ENCODE data around the gene CACNA1D. TPM values are rescaled to one million over a fixed set of nuclear protein-coding genes. Genes with fewer than 3 reads are reported as not detected.

CACNA1D gene
- total RNA-seq, 1 donor from 2014 or later: 13.0 TPM

GRCh38 chr3:53778153-53778552 is 283.7 kb downstream of the CACNA1D start:
- no peak for DNase-seq (ENCODE audit: low spot score)
- intact Hi-C loops (cut with DNase I): no loop called here

GRCh38 chr3:53780171-53780570 is 285.8 kb downstream of the CACNA1D start:
- no peak for ATAC-seq
- DNase-seq (ENCODE audit: low spot score): no peak
- intact Hi-C loops (cut with DNase I): no loop called here

More at GRCh38 chr3:53778153-53778552, 283.7 kb downstream of the CACNA1D start:
- no peak for ATAC-seq

- no peak for DNase-seq (ENCODE audit: low spot score)
- intact Hi-C loops (cut with DNase I): no loop called here
- no peak for ATAC-seq
These were observed 286.4 kb downstream of the CACNA1D start for GRCh38 chr3:53780806-53781205.

- ATAC-seq (no peak), DNase-seq (ENCODE audit: low spot score) (no peak)
- intact Hi-C loops (cut with DNase I): no loop called here
These were observed 292.6 kb downstream of the CACNA1D start for GRCh38 chr3:53787016-53787415.

GRCh38 chr3:53788038-53788437 is 293.6 kb downstream of the CACNA1D start:
- DNase-seq (ENCODE audit: low spot score) (no peak), ATAC-seq (no peak)
- intact Hi-C loops (cut with DNase I): no loop called here

GRCh38 chr3:53789459-53789858 is 295.0 kb downstream of the CACNA1D start:
- DNase-seq (ENCODE audit: low spot score) (no peak), ATAC-seq (no peak)

GRCh38 chr3:53790470-53790869 is 296.1 kb downstream of the CACNA1D start:
- ATAC-seq: no peak
- intact Hi-C loops (cut with DNase I): no loop called here
- no peak for DNase-seq (ENCODE audit: low spot score)

More at GRCh38 chr3:53789459-53789858, 295.0 kb downstream of the CACNA1D start:
- intact Hi-C loops (cut with DNase I): no loop called here

GRCh38 chr3:53791317-53791716 is 296.9 kb downstream of the CACNA1D start:
- intact Hi-C loops (cut with DNase I): no loop called here
- DNase-seq (ENCODE audit: low spot score) (no peak), ATAC-seq (no peak)

- intact Hi-C loops (cut with DNase I): no loop called here
- DNase-seq (ENCODE audit: low spot score) (no peak), ATAC-seq (no peak)
These were observed 298.5 kb downstream of the CACNA1D start for GRCh38 chr3:53792866-53793265.

GRCh38 chr3:53794597-53794996 is 300.2 kb downstream of the CACNA1D start:
- intact Hi-C loops (cut with DNase I): no loop called here
- no peak for DNase-seq (ENCODE audit: low spot score)
- ATAC-seq: no peak

GRCh38 chr3:53795176-53795575 is 300.8 kb downstream of the CACNA1D start:
- no peak for DNase-seq (ENCODE audit: low spot score)
- ATAC-seq: no peak
- intact Hi-C loops (cut with DNase I): no loop called here

- ATAC-seq: no peak
- intact Hi-C loops (cut with DNase I): no loop called here
- no peak for DNase-seq (ENCODE audit: low spot score)
These were observed 301.6 kb downstream of the CACNA1D start for GRCh38 chr3:53795789-53796560.

- ATAC-seq (no peak), DNase-seq (ENCODE audit: low spot score) (no peak)
- intact Hi-C loops (cut with DNase I): no loop called here
These were observed 303.7 kb downstream of the CACNA1D start for GRCh38 chr3:53798144-53798543.

- DNase-seq (ENCODE audit: low spot score): no peak
These were observed 305.0 kb downstream of the CACNA1D start for GRCh38 chr3:53799338-53799865.

GRCh38 chr3:53800041-53800906 is 305.9 kb downstream of the CACNA1D start:
- intact Hi-C loops (cut with DNase I): no loop called here

More at GRCh38 chr3:53799338-53799865, 305.0 kb downstream of the CACNA1D start:
- intact Hi-C loops (cut with DNase I): no loop called here
- no peak for ATAC-seq

GRCh38 chr3:53801319-53801718 is 306.9 kb downstream of the CACNA1D start:
- ATAC-seq: no peak

More at GRCh38 chr3:53800041-53800906, 305.9 kb downstream of the CACNA1D start:
- DNase-seq (ENCODE audit: low spot score): no peak
- ATAC-seq: no peak

GRCh38 chr3:53802256-53802880 is 308.0 kb downstream of the CACNA1D start:
- peak; percentile 54 for DNase-seq (ENCODE audit: low spot score)
- ATAC-seq: no peak
- intact Hi-C loops (cut with DNase I): no loop called here

More at GRCh38 chr3:53801319-53801718, 306.9 kb downstream of the CACNA1D start:
- no peak for DNase-seq (ENCODE audit: low spot score)
- intact Hi-C loops (cut with DNase I): no loop called here

GRCh38 chr3:53803124-53803815 is 308.9 kb downstream of the CACNA1D start:
- no peak for ATAC-seq
- DNase-seq (ENCODE audit: low spot score): peak; percentile 31
- intact Hi-C loops (cut with DNase I): no loop called here

Data from sciatic nerve (tissue), 2 donors.